Measurements from ENCODE around the gene ACADS.

Gene ACADS

DNA sequence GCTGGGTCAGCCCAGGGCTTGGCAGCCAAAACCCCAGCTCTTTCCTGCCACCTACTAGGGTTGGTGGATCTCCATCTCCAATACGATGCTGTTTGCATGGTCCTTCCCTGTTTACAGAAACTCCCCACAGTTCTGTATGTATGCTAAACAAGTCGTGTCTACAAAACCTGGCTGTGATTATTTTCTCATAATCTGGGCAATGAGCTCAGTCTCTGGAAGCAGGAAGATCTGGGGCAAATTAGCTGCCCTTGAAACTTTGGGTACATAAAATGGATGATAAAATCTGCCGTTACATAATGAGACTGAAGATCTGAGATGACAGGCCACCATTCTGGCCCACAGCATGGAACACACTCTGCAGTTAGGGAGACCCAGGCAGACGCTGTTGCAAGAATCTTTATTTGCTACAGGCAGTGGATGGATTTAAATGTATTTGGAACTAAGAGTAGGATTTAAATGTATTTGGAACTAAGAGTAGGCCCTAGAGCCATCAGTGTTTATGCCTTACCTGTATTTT is 31.7 kb downstream of the ACADS start:
- DNase-seq (ENCODE audit: low spot score) = no peak

DNA sequence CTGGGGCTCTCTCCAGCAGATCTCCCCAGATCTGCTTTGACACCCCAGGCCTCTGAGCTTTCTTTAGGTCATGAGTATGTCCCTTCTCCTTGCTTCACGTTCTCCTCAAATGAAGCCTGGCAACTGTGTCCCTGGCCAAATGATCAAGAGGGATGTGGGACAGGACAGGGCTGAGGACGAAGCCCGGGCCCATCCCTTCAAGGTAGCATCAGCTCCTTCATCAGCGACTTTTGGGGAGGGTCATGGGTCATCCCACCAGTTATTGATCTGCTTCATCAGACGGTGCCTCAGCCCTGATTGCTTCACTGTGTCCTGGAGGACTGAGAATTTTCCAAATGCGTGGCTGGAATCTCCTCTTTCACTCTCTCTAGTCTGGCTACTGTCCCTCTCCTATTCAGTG is 32.3 kb downstream of the ACADS start:
- DNase-seq (ENCODE audit: low spot score) = no peak

DNA sequence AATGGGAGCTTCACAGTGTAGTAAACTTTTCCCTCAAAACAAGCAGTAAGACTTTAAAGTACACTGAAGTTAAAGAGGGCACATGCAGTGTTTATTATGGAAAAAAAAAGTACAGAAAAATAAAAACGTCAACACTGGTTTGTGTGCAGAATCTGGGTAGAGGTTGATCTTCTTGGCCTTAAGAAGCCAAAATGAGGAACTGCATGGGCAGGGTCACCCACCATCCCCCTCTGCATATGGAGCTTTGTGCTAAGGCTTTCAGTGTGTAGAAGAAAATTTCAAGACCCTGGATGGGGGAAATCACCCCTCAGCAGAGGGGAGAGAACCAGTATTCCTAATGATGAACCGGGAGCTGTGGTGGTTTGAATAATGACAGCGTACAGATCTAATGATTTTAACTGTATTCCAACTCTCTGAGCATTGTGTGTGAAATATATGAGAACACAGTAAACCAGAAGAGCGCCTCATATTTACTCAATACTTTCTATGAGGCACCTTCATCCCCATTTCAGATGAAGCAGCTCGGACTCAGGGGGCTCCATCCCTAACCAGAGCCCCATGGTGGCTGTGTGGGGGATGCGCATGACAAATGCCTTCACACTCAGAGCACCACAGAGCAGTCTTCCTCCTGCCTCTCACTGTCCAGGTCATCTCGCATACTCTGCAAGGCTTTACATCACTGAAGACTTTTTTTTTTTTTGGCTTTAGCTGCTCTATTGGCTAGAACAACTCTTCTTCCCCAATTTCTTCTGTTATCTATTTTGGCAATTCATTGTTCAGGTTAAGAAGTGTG is 33.4 kb downstream of the ACADS start:
- no peak for DNase-seq (ENCODE audit: low spot score)

DNA sequence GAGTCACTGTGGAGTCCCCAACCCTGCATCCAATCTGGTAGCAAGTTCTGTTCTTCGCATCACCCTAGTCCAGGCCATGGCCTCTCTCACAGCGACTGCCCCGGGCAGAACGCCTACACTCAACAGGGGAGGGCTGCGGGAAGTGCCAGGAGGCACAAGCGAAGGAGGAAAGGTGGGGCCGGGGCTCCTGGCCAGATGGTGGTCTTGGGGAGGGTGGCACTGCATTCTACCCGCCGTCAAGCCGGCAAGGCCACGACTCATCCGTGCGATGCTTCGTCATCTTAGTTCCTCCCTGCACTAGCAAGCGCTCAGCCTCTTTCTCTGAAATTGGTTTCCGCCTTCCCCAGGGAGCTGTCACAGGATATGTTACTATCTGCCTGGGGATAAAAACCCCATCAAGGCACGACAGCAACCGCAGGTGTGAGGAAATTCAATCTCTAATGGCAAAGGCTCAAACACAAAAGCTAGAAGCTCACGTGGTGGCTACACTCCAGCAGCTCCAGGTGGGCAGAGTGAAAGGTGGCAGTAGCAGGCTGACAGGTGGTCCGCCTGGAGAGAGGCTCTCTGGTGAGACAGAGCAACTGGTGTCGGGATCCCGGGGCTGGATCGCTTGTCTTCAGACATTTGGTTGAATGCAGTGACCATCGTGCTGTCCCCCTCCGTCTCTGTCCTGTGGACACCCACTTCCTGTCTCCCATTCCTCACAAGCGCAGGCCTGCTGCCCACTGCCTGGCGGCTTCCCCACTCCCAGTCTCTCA is 34.1 kb downstream of the ACADS start:
- DNase-seq (ENCODE audit: low spot score) = no peak

DNA sequence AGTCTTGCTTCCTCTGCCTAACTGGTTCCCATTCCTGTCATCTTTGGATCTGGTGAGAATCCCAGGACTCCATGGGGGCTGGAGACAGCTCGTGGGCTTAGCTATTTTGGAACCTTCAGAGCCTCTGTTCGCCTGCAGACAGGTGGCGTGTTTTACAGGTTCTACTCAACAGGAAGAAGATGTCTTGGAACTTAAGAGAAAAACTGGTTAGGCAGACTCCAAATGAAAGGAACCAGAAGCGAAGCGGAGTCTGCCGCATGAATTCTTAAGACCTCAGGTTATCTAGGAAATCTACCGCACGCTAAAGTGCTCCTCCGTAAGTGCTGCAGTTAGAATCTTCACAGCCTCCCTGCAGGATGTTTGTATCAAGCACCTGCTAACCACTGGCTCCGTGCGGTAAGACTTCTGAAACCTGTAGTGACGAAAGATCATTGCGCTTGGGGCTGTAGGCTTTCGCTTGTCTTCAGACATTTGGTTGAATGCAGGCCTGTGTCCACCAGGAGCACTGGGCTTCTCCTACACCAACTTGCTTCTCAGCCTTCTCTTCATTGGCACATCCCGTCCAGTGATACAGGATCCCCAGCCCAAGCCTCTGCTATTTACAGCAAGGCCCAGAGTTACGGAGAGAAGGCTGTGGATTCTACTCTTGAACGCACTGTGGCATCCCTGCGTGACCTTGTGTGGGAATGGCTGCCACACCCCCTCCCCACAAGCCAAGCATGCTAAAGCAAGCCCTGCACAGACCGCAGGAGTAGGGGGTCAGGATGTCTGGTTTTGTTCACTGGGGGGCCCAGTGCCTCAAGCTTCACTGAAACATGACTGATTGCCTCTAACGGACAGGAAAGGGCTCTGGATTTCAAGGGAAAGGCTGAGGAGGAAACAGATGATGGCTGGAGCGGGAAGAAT is 35.0 kb downstream of the ACADS start:
- DNase-seq (ENCODE audit: low spot score) = no peak

DNA sequence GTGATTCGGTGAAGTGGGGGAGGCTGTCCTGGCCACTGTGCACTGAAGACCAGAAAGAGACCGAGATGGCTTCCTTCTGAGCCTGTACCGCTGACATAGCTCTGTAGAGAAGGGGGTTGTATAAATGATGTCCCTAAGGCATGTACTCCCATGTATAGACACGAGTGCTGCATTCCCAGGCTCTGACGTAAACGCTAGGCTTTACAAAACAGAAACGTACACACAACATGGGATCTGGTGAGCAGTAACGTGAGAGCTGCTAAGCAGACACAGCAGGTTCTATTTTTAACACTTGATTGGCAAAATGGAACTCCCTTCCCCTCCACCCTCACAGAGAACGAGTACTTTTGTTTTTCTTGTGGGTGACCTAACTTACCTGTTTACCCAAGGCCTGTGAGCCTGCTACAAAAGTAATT is 35.9 kb downstream of the ACADS start:
- DNase-seq (ENCODE audit: low spot score) = no peak

DNA sequence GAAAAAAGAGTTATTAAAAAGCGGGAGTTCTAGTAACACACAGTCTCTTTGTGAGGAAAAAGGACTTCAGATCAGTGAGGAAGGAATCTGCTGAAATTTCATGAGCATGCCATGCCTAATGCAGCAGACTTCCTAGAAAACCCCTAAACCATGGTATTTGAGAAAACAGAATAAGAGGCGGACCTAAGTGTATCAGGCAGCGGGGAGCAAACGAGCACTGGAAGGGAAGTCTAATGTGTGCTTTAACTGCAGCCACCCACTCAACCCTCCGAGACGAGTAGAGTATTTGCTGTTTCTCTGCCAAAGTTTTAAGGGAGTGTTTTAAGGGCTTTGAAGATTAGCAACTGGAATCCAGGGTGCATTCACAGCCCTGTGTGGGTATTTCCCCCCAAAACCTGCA is 36.5 kb downstream of the ACADS start:
- DNase-seq (ENCODE audit: low spot score) = no peak

DNA sequence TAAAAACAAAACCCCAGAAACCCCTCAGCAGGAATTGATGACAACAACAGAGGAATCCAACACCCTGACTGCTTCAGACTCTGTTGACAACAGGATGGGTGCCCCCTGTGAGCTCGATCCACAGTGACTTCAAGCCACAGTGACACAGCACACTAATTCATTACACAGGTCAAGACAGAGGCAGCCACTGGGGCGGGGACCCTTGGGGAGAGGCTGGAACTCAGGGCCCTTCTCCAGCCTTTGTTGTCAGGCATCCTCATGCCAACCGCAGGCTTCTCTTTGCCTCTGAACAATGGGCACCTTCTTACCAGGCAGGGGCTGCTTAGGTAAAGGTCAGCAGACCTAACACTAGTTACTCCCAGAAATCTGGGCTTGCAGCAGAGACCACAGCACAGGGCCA is 37.6 kb downstream of the ACADS start:
- no peak for DNase-seq (ENCODE audit: low spot score)

DNA sequence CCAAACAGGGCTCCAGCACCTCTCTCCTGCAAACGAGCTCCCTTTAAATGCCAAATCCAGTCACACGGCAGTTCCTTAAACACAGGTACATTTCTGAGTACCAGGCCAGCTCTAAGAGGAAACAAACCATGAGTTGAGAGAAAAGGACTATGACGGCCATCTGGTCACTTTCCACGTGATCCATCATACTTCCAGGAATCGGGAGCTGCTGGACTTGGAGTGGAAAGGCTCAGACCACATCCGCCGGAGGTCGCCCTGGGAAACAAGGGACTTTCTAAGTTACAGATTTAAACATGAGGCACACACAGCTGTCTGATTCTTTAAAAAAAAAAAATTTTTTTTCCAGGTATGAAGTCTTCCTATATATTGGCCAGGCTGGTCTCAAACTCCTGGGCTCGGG is 39.2 kb downstream of the ACADS start:
- no peak for DNase-seq (ENCODE audit: low spot score)

DNA sequence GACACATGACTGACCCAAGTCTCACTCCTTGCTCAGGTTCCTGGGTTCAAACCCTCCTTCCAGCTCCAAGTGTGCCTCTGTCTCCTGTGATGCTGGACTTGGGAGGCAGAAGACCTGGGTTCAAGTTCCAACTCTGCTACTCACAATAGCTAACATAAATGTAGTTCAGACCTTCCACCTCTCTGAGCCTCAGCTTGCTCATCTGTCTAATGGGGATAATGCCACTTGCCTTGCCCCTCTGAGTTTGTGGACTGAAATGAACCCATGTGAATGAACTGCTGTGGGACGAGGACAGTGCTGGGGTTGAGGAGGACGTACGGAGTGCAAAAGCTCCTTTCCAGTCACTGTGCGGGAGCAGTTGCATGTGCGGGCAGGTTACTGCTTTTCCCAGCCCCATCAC is 40.9 kb downstream of the ACADS start:
- DNase-seq (ENCODE audit: low spot score) = no peak

DNA sequence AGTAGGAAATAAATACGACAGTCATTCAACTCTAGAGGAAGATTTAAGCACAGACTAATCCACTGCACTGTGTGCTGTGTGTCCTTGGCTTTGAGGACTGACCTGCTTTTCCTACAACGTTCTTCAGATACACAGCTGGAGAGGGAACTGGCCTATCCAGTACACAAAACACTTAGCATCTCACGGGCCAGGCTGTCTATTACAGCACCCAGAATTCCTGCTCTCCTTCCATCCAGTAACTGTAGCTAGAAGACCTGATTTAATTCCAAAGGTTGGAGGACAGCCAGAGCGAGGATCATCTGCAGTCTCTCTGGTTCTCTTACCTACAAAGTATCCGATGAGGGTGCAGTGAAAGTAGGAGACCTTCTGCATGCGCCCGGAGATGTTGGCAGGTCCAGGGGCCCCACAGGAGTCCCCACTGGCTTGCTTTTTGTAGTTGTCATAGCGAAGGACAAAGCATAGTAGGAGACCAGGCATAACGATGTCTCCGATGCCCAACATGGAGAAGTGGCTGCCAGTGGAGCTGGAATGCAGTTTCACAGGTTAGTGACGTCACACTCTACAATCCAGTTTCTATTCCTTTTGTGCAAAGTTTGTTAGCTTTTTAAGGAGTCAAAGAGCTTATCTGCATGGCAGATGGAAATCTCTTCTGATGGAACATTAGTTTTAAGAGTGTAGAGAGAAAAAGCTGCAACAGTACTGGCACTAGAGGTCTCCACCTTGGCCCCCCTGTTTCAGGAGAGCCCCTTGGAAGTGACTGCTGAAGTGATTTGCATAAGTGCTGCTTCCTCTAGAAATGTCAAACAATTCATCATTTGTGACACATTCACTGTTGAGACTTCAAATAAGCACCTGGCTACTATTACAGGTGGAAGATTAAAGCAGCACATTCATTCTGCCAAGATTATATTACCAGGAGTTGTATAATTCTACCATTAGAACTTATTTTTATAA is 41.7 kb downstream of the ACADS start:
- no peak for DNase-seq (ENCODE audit: low spot score)

DNA sequence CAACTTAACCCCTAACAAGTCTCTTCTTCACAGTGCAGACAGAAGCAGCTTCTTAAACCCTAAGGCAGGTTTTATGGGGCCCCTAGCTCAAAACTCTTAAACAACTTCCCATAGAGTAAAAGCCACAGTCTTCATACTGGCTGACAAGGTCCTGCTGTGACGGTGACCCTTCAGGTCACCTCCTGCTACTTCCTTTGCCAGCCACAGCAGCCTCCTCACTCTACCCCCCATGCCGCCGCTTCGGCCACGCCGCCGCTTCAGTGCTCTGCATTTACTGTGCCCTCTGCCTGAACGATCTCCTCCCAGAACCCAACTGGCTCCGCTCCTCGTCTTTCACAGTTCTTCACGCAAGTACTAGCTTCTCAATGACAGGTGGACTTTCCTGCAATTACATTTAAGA is 45.5 kb downstream of the ACADS start:
- DNase-seq (ENCODE audit: low spot score) = no peak

DNA sequence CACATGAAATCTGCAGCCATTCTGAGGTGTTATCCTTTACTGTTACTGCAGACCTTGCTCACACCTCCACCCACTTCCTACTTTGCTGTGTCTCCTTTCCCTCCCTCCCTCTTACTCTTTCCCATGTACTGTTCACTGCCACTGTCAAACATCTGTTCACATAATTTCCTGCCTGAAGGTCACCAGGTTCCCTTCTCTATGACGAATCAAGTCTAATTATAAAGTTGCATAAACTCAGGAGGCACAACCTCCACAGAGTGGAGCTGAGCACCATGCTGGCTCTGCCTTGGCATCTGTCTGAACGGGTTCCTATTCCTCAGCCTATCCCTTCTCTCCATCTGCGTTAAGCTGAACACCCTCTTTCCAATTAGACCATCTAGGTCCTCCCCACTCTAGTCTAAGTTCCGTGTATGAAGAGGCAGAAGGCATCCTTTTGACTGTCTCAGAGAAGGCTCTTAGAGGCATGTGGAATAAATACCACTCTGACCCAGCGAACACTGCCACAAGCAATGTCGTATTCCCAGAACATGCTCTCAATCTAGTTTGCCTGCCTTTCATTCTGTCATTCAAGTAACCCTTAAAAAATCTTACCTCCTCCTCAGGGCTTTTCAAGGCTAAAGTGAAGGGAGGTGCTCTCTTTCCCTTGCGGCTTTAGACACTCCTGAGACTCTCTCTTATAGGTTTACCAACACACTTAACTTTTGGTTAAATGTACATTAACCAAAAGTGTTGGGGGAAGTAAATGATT is 48.7 kb downstream of the ACADS start:
- no peak for DNase-seq (ENCODE audit: low spot score)

DNA sequence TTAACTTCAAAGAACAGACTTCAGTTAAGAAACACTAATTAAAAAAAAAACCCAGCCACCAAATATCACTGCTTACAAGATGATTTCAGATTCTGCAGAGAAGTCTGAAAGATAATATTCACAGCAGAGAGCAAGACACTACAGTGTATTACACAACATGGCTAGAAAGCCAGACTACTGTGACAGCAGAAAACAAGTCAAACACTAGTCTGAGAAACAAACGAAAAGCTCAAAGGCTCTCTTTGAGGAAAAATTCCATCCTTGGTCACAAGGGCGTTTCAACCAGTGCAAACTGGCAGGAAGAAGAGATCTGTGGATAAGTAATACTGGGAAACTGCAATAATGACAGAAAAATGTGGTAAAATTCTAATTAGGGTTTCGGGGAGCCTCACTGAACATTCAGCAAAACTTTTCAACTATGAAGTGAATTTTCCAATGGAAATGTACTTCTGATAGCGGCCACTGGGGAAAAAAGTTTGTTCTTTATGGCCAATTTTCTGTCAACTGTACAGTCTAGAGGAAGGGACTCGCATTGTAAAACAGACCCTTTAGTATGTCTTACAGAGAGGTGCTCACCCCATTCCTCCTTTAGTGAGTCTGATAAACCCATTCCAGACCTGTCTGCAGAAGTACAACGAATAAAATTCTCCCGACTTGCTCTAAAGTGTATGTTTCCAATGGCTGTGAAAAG is 50.4 kb downstream of the ACADS start:
- DNase-seq (ENCODE audit: low spot score) = no peak

DNA sequence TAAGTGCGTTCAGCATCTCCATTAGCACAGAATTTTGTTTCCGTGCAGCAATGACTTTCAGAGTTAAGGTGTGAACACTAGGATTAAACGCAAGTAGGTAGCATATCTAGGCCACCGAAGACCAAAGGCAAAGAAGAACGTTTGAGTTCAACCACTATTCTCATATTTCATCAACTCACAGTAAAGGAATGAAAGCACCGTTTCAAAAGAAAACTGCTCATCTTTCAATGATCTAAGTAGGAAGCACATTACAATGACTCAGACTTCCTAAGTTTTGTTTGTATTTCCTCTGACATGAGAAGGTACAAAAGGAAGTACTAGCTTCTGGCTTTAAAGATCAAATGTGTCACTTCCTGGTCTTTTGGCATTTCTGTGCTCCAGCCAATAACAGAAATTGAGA is 57.6 kb downstream of the ACADS start:
- no peak for DNase-seq (ENCODE audit: low spot score)

DNA sequence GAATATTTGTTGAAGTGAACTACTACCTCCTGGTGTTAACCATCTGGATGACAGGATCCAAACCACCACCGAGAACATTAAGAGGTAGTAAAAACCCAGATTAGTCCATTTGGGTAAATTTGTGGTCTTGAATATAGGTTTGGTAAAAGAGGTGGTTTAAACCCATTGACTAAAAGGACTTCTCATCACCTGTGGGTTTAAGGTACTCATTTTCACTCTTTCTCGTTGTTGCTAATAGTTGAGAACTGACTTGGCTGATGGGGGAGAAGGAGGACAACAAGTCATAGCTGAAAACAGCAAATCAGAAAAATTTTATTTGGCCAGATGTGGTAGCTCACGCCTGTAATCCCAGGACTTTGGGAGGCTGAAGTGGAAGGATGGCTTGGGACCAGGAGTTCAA is 59.2 kb downstream of the ACADS start:
- DNase-seq (ENCODE audit: low spot score) = no peak

DNA sequence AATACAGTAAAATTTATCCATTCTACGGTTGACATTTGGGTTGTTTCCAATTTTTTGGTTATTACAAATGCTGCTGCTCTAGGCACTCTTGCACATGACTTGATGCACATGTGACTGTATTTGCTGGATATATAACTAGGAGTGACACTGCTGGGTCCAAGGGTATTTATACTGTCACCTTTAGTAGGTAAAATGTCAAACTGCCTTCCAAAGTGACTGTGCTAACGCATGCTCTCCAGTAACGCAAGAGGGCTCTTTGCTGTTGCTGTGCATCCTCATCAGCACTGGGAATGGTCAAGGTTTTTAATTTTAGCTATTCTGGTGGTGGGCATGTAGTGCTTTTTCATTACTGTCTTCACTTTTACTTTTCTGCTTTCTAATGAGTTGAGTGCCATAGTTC is 62.3 kb downstream of the ACADS start:
- DNase-seq (ENCODE audit: low spot score) = no peak

All from hepatic stellate cell (primary cell).